SU-DHL-6 (cell line): ENCODE results near the gene MALSU1.

Experiments used
- EZH2phosphoT487 ChIP-seq: fragments of 200-600 bp; sonication (generic), shearing (Covaris generic); conservative IDR thresholded peaks from 2 replicates; pipeline ENCODE4 v1.6.1; 2018; ENCODE audit warnings: mild to moderate bottlenecking, antibody characterized with exemption, low read length, moderate library complexity, mixed read lengths
- TF ChIP-seq, protein P1 (sequence below): fragments of 200-600 bp; sonication (generic); IDR thresholded peaks from one replicate; pipeline ENCODE4 v1.5.1; 2017; ENCODE audit warnings: antibody characterized with exemption, mild to moderate bottlenecking, low read length, moderate library complexity; ENCODE audit not compliant: insufficient read depth, poor library complexity, severe bottlenecking

DNA sequence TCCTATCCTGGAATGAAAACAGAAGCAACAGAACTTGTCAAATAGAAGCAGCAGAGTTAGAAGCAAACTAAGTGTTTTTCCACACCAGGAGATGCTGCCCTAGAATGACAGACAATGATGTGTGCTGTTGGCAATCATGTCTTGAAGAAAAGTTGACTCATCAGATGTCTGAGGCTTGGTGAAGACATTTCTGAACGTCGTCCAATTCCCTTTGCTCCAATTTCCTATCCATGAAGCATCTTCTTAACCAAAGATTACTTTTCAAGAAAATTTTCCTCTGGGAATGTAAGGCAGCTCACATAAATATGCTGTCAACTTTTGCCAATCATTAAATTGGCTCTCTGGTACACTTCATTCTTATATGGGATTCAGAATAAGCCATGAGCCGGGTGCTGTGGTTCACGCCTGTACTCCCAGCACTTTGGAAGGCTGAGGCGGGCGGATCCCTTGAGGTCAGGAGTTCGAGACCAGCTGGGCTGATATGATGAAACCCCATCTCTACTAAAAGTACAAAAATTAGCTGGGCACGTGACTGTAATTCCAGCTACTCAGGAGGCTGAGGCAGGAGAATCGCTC lies 34.6 kb downstream of the MALSU1 start:
- TF ChIP-seq, protein P1, sequence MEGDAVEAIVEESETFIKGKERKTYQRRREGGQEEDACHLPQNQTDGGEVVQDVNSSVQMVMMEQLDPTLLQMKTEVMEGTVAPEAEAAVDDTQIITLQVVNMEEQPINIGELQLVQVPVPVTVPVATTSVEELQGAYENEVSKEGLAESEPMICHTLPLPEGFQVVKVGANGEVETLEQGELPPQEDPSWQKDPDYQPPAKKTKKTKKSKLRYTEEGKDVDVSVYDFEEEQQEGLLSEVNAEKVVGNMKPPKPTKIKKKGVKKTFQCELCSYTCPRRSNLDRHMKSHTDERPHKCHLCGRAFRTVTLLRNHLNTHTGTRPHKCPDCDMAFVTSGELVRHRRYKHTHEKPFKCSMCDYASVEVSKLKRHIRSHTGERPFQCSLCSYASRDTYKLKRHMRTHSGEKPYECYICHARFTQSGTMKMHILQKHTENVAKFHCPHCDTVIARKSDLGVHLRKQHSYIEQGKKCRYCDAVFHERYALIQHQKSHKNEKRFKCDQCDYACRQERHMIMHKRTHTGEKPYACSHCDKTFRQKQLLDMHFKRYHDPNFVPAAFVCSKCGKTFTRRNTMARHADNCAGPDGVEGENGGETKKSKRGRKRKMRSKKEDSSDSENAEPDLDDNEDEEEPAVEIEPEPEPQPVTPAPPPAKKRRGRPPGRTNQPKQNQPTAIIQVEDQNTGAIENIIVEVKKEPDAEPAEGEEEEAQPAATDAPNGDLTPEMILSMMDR = no peak
- no peak for TF ChIP-seq EZH2phosphoT487
